GM19372 (cell line): Measurements from ENCODE around the gene ITGB3BP.
"Not testable (repeated sequence)": the region's sequence is repeated elsewhere in the genome, so short reads cannot be mapped to it uniquely, and the experiment has no call there.

Experiments used
- ATAC-seq: cut with Tn5 transposase; IDR thresholded peaks from one replicate; pipeline ENCODE4 v1.9.1; 2021; ENCODE audit warnings: mild to moderate bottlenecking, low read depth, moderate library complexity; ENCODE audit not compliant: unreplicated experiment

ITGB3BP gene

GRCh38 chr1:63428815-63429214 is 94.2 kb downstream of the ITGB3BP start:
- ATAC-seq: no peak

- ATAC-seq: no peak
These were observed 99.4 kb downstream of the ITGB3BP start for GRCh38 chr1:63423649-63424048.

GRCh38 chr1:63420746-63421145 is 102.3 kb downstream of the ITGB3BP start:
- not testable (repeated sequence) for ATAC-seq

- no peak for ATAC-seq
These were observed 104.9 kb downstream of the ITGB3BP start for GRCh38 chr1:63418101-63418500.

- no peak for ATAC-seq
These were observed 108.2 kb downstream of the ITGB3BP start for GRCh38 chr1:63414691-63415365.

GRCh38 chr1:63413394-63413793 is 109.6 kb downstream of the ITGB3BP start:
- ATAC-seq: no peak

GRCh38 chr1:63411066-63411465 is 112.0 kb downstream of the ITGB3BP start:
- no peak for ATAC-seq

- no peak for ATAC-seq
These were observed 114.7 kb downstream of the ITGB3BP start for GRCh38 chr1:63408331-63408730.

GRCh38 chr1:63407002-63407401 is 116.0 kb downstream of the ITGB3BP start:
- ATAC-seq: no peak

- no peak for ATAC-seq
These were observed 117.0 kb downstream of the ITGB3BP start for GRCh38 chr1:63405987-63406386.

GRCh38 chr1:63405021-63405420 is 118.0 kb downstream of the ITGB3BP start:
- no peak for ATAC-seq

- no peak for ATAC-seq
These were observed 119.6 kb downstream of the ITGB3BP start for GRCh38 chr1:63403386-63403785.

GRCh38 chr1:63401945-63402344 is 121.1 kb downstream of the ITGB3BP start:
- no peak for ATAC-seq
